HAP-1 (cell line): Measurements from ENCODE around the gene DNAH2.
"Not testable (repeated sequence)": the region's sequence is repeated elsewhere in the genome, so short reads cannot be mapped to it uniquely, and the experiment has no call there.

ENCODE experiments used
- DNase-seq, 2 experiments: peaks; one replicate each; pipeline ENCODE4 v3.0.0-alpha.2; 2016 to 2020; ENCODE audit warnings: low spot score in 2 of 2
- H3K27me3 ChIP-seq: fragments of 250-450 bp; sonication (Bioruptor Pico); 2 replicates; pipeline ENCODE4 v1.5.1; 2020; ENCODE audit warnings: low read depth, mild to moderate bottlenecking, moderate library complexity
- H3K36me3 ChIP-seq: fragments of 250-450 bp; sonication (Bioruptor Pico); replicated peaks from 2 replicates; pipeline ENCODE4 v1.5.1; 2020; ENCODE audit warnings: mild to moderate bottlenecking
- H3K4me1 ChIP-seq: fragments of 250-450 bp; sonication (Bioruptor Pico); 2 replicates; pipeline ENCODE4 v1.5.1; 2020; ENCODE audit warnings: mild to moderate bottlenecking
- H3K4me3 ChIP-seq: fragments of 250-450 bp; sonication (Bioruptor Pico); 2 replicates; pipeline ENCODE4 v1.5.1; 2020; ENCODE audit warnings: mild to moderate bottlenecking, moderate library complexity
- H3K9me3 ChIP-seq: fragments of 250-450 bp; sonication (Bioruptor Pico); 2 replicates; pipeline ENCODE4 v1.5.1; 2020; ENCODE audit warnings: mild to moderate bottlenecking, moderate library complexity
- in situ Hi-C: fragments of 300-500 bp; cut with MboI; formaldehyde crosslinking; loops from 3 replicates; pipeline ENCODE4 v1.14.3; 2020; ENCODE audit warnings: low sequenced_read_pairs, inconsistent platforms, mixed read lengths

The DNAH2 gene

GRCh38 chr17:7790150-7790549 lies 72.6 kb downstream of the DNAH2 start:
- in situ Hi-C loops: no loop called here
- DNase-seq: no peak
- Histone ChIP-seq H3K27me3 (no peaks in the 10 kb centered on the region), H3K36me3 (no peaks in the 10 kb centered on the region), H3K9me3 (no peaks in the 10 kb centered on the region), H3K4me1 (no peaks in the 10 kb centered on the region), H3K4me3 (no peak overlapping the region)

GRCh38 chr17:7792611-7793010 lies 75.1 kb downstream of the DNAH2 start:
- H3K9me3 ChIP-seq: no peaks in the 10 kb centered on the region
- no peak overlapping the region for H3K4me3 ChIP-seq
- H3K27me3 ChIP-seq: no peaks in the 10 kb centered on the region
- in situ Hi-C loops: no loop called here
- no peaks in the 10 kb centered on the region for H3K36me3 ChIP-seq
- no peak for DNase-seq
- no peaks in the 10 kb centered on the region for H3K4me1 ChIP-seq

- no peak for DNase-seq
- H3K4me1 ChIP-seq: no peaks in the 10 kb centered on the region
- H3K27me3 ChIP-seq: no peaks in the 10 kb centered on the region
- no peak overlapping the region for H3K4me3 ChIP-seq
- no peaks in the 10 kb centered on the region for H3K9me3 ChIP-seq
- in situ Hi-C loops: no loop called here
- no peaks in the 10 kb centered on the region for H3K36me3 ChIP-seq
These were observed 76.6 kb downstream of the DNAH2 start for GRCh38 chr17:7794075-7794663.

GRCh38 chr17:7797976-7798375 lies 80.4 kb downstream of the DNAH2 start:
- Histone ChIP-seq H3K27me3 (no peaks in the 10 kb centered on the region), H3K4me1 (0 out of 2 replicates have a peak, but pooled peaks cover 3% of the 10 kb centered on the region), H3K4me3 (no peak overlapping the region), H3K9me3 (no peaks in the 10 kb centered on the region), H3K36me3 (no peaks in the 10 kb centered on the region)
- in situ Hi-C loops: no loop called here
- DNase-seq: no peak

- DNase-seq: no peak
- Histone ChIP-seq H3K4me1 (0 out of 2 replicates have a peak, but pooled peaks cover 3% of the 10 kb centered on the region), H3K36me3 (no peaks in the 10 kb centered on the region), H3K9me3 (no peaks in the 10 kb centered on the region), H3K27me3 (no peaks in the 10 kb centered on the region), H3K4me3 (no peak overlapping the region)
- in situ Hi-C loops: no loop called here
These were observed 81.3 kb downstream of the DNAH2 start for GRCh38 chr17:7798839-7799238.

GRCh38 chr17:7803981-7804380 lies 86.4 kb downstream of the DNAH2 start:
- Histone ChIP-seq H3K4me1 (0 out of 2 replicates have a peak, but pooled peaks cover 3% of the 10 kb centered on the region), H3K9me3 (no peaks in the 10 kb centered on the region), H3K27me3 (0 out of 2 replicates have a peak, but pooled peaks cover 4% of the 10 kb centered on the region), H3K36me3 (no peaks in the 10 kb centered on the region), H3K4me3 (no peak overlapping the region)
- DNase-seq: no peak
- in situ Hi-C loops: no loop called here

- H3K27me3 ChIP-seq: 0 out of 2 replicates have a peak, but pooled peaks cover 4% of the 10 kb centered on the region
- no peak for DNase-seq
- no peaks in the 10 kb centered on the region for H3K9me3 ChIP-seq
- no peak overlapping the region for H3K4me3 ChIP-seq
- in situ Hi-C loops: no loop called here
- no peaks in the 10 kb centered on the region for H3K36me3 ChIP-seq
- H3K4me1 ChIP-seq: peaks cover 8% of the 10 kb centered on the region
These were observed 89.0 kb downstream of the DNAH2 start for GRCh38 chr17:7806587-7806986.

GRCh38 chr17:7807206-7807605 lies 89.7 kb downstream of the DNAH2 start:
- H3K9me3 ChIP-seq: no peaks in the 10 kb centered on the region
- no peak overlapping the region for H3K4me3 ChIP-seq
- peaks cover 8% of the 10 kb centered on the region for H3K4me1 ChIP-seq
- in situ Hi-C loops: no loop called here
- no peak for DNase-seq
- H3K36me3 ChIP-seq: no peaks in the 10 kb centered on the region
- H3K27me3 ChIP-seq: 0 out of 2 replicates have a peak, but pooled peaks cover 4% of the 10 kb centered on the region

GRCh38 chr17:7809086-7809790 lies 91.7 kb downstream of the DNAH2 start:
- Histone ChIP-seq H3K4me1 (peaks cover 5% of the 10 kb centered on the region), H3K36me3 (no peaks in the 10 kb centered on the region), H3K27me3 (0 out of 2 replicates have a peak, but pooled peaks cover 4% of the 10 kb centered on the region), H3K9me3 (no peaks in the 10 kb centered on the region), H3K4me3 (no peak overlapping the region)
- DNase-seq: no peak
- in situ Hi-C loops: no loop called here

GRCh38 chr17:7809791-7810343 lies 92.3 kb downstream of the DNAH2 start:
- DNase-seq, H3K4me3 ChIP-seq: not testable (repeated sequence)

GRCh38 chr17:7811251-7811650 lies 93.7 kb downstream of the DNAH2 start:
- Histone ChIP-seq H3K27me3 (0 out of 2 replicates have a peak, but pooled peaks cover 4% of the 10 kb centered on the region), H3K36me3 (no peaks in the 10 kb centered on the region), H3K4me3 (no peak overlapping the region), H3K4me1 (peaks cover 5% of the 10 kb centered on the region), H3K9me3 (no peaks in the 10 kb centered on the region)
- in situ Hi-C loops: no loop called here
- peak in 1 of 2 experiments; percentile 12 for DNase-seq

More at GRCh38 chr17:7809791-7810343, 92.3 kb downstream of the DNAH2 start:
- H3K27me3 ChIP-seq, in situ Hi-C loops, H3K9me3 ChIP-seq, H3K4me1 ChIP-seq, H3K36me3 ChIP-seq: not testable (repeated sequence)

- no peaks in the 10 kb centered on the region for H3K9me3 ChIP-seq
- H3K4me3 ChIP-seq: no peak overlapping the region
- in situ Hi-C loops: no loop called here
- H3K36me3 ChIP-seq: no peaks in the 10 kb centered on the region
- no peaks in the 10 kb centered on the region for H3K27me3 ChIP-seq
- no peak for DNase-seq
- H3K4me1 ChIP-seq: peaks cover 5% of the 10 kb centered on the region
These were observed 97.4 kb downstream of the DNAH2 start for GRCh38 chr17:7814969-7815368.

- Histone ChIP-seq H3K27me3 (no peaks in the 10 kb centered on the region), H3K36me3 (no peaks in the 10 kb centered on the region), H3K9me3 (no peaks in the 10 kb centered on the region), H3K4me1 (no peaks in the 10 kb centered on the region), H3K4me3 (no peak overlapping the region)
- in situ Hi-C loops: no loop called here
- no peak for DNase-seq
These were observed 99.5 kb downstream of the DNAH2 start for GRCh38 chr17:7816926-7817642.

- H3K4me1 ChIP-seq: no peaks in the 10 kb centered on the region
- no peaks in the 10 kb centered on the region for H3K27me3 ChIP-seq
- no peaks in the 10 kb centered on the region for H3K9me3 ChIP-seq
- no peak for DNase-seq
- no peaks in the 10 kb centered on the region for H3K36me3 ChIP-seq
- in situ Hi-C loops: no loop called here
- no peak overlapping the region for H3K4me3 ChIP-seq
These were observed 100.1 kb downstream of the DNAH2 start for GRCh38 chr17:7817643-7817964.
